Measurements from ENCODE around the gene PSMA2. TPM values are rescaled to one million over a fixed set of nuclear protein-coding genes. Genes with fewer than 3 reads are reported as not detected.

The PSMA2 gene
- total RNA-seq, 1 donor: 67.8 TPM

GRCh38 chr7:42910306-42910705 is 21.7 kb downstream of the PSMA2 start:
- H3K4me3 ChIP-seq (ENCODE audit: low read depth, low read length): no peak overlapping the region
- no peak for TF ChIP-seq CTCF (IDR thresholded peaks at IDR 0.05; ENCODE audit: insufficient read depth, low read depth, low read length)

GRCh38 chr7:42907316-42907715 is 24.7 kb downstream of the PSMA2 start:
- TF ChIP-seq CTCF (IDR thresholded peaks at IDR 0.05; ENCODE audit: insufficient read depth, low read depth, low read length): no peak
- no peak for DNase-seq (ENCODE audit: low read depth)
- H3K4me3 ChIP-seq (ENCODE audit: low read depth, low read length): no peak overlapping the region

More at GRCh38 chr7:42910306-42910705, 21.7 kb downstream of the PSMA2 start:
- DNase-seq (ENCODE audit: low read depth): no peak

GRCh38 chr7:42906181-42906580 is 25.8 kb downstream of the PSMA2 start:
- TF ChIP-seq CTCF (IDR thresholded peaks at IDR 0.05; ENCODE audit: insufficient read depth, low read depth, low read length): no peak
- DNase-seq (ENCODE audit: low read depth): no peak
- no peak overlapping the region for H3K4me3 ChIP-seq (ENCODE audit: low read depth, low read length)

- no peak overlapping the region for H3K4me3 ChIP-seq (ENCODE audit: low read depth, low read length)
- TF ChIP-seq CTCF (IDR thresholded peaks at IDR 0.05; ENCODE audit: insufficient read depth, low read depth, low read length): no peak
- no peak for DNase-seq (ENCODE audit: low read depth)
Observed at GRCh38 chr7:42902331-42902730, 29.6 kb downstream of the PSMA2 start.

- TF ChIP-seq CTCF (IDR thresholded peaks at IDR 0.05; ENCODE audit: insufficient read depth, low read depth, low read length): no peak
- no peak for DNase-seq (ENCODE audit: low read depth)
- no peak overlapping the region for H3K4me3 ChIP-seq (ENCODE audit: low read depth, low read length)
Observed at GRCh38 chr7:42900842-42901241, 31.1 kb downstream of the PSMA2 start.

- H3K4me3 ChIP-seq (ENCODE audit: low read depth, low read length): no peak overlapping the region
- DNase-seq (ENCODE audit: low read depth): no peak
- no peak for TF ChIP-seq CTCF (IDR thresholded peaks at IDR 0.05; ENCODE audit: insufficient read depth, low read depth, low read length)
Observed at GRCh38 chr7:42893346-42894240, 38.4 kb downstream of the PSMA2 start.
